ENCODE data around the gene BPIFB1.

The BPIFB1 gene

DNA sequence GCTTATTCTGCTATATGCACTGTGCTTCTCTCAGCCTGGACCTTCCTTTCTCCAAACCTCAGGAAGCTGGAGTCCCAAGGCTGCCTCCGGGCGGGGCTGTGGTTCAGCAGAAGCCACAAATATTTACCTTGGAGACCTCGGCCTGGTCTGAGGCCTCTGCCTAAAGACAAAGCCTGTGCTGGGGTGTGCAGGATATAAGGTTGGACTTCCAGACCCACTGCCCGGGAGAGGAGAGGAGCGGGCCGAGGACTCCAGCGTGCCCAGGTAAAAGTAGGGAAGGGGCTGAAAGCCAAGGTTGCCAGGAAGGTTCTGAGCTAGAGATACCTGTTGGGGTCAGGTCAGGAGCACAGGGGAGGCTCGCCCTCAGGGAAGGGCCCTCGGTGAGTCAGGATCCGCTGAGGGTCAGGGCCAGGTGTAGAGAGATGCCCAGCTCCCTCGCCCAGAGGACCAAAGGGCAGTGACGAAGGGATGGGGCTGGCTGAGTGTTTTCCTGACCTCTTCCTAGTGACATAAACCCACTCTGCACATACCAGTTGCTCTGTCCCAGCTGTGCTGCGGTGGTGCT lies at the start of gene BPIFB1:
BPIFB1 (plus strand) TSS at position 224 of the 565 bp plus-strand sequence. CDS start 2,860 bp downstream, outside the sequence.
- no peak for DNase-seq

DNA sequence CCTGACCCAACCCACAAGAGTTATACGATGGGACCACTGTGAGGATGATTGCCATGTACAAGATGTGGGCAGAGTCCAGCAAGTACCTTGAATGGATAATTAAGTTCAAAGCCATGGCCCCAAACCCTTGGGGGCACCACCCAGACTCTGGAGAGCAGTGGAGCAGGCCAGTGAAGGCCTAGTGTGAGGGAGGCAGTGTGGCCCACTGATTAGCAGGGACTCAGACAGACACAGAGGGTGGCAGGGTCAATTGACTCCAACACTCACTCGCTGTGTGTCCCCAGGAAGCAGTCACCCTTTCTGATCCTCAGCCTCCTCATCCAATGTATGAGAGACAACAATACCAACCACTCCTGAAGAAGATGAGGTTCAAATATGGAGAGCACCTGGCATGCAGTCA lies 49.0 kb upstream of the BPIFB1 start:
- no peak for DNase-seq

GRCh38 chr20:33235696-33236095 lies 47.3 kb upstream of the BPIFB1 start, which contains the start of gene BPIFA1:
Gene BPIFA1, plus strand, starts transcription at chr20:33235996. Its CDS starts 1,716 bp downstream, at chr20:33237712.
- no peak for DNase-seq

DNA sequence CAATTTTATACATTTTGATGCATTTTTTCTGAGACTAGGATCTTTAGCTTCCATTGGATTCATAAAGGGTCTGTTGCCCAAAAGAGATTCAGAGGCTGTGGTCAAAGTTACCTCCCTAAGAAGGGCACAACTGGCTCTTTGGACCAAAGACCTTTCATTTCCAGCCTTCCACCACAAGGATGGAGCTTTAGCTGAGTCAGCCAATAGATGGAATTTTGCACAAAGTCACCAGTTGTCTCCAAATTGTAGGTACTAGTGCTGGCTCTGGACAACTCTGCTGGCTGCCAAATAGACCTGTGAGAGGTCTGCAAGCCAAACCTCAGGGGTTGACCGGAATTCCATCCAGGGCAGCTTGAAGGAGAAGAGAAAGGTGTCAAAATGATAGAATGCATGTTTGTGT lies 46.7 kb upstream of the BPIFB1 start:
- no peak for DNase-seq

GRCh38 chr20:33237989-33238388 lies 45.0 kb upstream of the BPIFB1 start:
- no peak for DNase-seq

DNA sequence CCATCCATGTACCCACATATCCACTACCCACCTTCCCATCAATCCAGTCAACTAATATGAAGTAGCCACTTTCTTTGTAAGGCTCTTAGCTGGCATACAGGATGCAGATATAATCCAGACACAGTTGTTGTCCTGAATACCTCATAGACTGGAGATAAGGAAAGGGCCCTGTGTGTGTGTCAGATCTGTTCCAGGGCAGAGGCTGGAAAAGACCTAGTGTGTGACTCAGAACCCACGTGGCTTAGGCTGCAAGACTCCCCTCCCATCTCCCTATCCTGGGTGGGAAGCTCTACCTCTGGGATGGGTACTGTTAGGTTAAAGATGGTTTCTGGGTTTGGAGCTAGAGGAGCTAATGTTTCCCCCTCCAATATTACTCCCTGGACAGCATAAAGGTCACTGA lies 43.6 kb upstream of the BPIFB1 start:
- no peak for DNase-seq

DNA sequence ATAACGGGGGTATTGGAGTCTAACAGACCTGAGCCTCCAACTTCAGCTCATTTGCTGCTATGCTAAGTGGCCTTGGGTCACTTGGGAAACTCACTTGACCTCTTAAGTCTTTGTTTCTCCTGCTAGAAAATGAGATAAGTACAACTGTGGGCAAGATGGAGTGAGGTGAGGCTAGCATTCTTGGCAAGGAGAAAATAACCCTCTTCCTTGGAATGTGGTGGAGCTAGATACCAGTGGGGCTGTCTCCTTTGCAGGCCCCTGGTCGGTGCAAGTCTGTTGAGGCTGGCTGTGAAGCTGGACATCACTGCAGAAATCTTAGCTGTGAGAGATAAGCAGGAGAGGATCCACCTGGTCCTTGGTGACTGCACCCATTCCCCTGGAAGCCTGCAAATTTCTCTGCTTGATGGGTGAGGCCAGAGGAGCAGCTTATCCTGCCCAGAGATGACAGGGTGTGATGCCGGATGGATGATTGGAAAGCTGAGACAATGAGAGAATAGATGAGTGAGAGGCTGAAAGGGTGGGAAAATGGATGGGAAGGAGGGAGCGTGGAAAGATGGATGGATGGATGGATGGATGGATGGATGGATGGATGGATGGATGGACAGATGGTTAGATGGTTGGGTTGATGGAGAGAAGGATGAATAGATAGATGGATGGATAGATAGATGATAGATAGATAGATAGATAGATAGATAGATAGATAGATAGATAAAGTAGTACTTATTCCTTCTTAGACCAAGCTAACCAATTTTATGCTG lies 42.9 kb upstream of the BPIFB1 start:
- no peak for DNase-seq

- DNase-seq, result no peak
Observed at GRCh38 chr20:33240923-33241322, 42.1 kb upstream of the BPIFB1 start.

DNA sequence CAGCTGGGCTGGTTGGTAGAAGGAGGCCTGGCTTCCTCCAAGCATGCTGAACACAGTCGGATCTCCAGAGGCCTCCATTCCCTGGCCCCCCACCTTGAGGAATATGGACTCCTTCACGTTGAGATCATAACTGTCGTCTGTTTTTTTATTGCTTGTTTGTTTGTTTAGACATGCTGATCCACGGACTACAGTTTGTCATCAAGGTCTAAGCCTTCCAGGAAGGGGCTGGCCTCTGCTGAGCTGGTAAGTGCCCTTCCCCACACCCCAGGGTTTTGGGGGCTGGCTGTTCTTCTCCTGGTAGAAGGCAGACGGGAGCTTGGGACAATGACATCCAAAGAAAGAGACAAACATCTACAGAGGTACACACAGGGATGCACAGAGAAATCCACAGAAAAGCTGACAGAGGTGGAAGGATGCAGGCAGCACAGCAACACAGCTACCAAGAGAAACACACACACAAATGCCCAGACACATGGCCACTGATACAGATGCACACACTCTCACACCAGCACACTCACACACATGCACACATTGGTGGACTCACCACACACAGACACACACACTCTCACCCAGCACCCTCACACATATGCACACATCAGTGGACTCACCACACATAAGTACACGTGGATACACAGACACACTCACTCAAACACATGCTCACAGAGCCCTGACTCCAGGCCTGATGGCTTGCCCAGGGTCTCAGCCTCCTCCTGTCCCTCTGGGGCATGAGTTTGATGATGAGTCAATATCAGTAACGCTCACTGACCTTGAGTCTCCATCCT lies 40.5 kb upstream of the BPIFB1 start:
- no peak for DNase-seq

GRCh38 chr20:33246077-33246476 lies 36.9 kb upstream of the BPIFB1 start:
- no peak for DNase-seq

DNA sequence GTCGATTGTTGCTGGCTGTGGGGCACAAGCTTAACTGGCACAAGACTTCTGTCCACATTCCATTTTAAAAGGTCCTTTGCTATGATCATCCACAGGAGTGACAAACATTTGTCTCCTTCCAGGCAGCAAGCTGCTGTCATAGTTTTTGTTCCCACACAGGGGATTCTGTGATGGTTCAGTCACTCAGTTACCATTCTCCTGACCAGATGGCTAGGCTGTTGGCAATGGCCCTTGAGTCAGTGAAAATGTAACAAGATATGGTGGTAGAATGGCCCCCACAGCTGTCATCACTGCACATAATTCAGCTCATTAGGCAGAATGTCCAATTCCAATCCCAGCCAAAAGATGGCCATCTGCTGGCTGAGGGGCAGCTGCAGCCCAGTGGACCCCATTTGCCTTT lies 33.6 kb upstream of the BPIFB1 start:
- no peak for DNase-seq

DNA sequence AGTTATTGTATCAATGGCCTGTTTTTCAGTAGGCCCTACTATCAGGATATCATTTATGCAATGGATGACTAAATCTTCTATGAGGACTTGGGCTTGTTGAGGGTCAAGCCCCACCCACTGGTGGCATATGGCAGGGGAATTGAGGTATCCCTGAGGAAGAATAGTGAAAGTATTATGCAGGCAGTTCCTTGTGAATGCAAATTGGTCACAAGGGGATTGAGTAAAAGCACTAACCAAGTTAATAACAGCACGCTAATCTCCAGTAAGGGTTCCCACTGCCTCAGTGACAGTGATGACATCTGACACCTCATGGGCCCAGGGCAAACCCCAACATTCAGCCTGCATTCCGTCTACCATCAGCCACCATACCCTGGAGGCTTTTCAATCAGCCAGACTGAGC lies 32.3 kb upstream of the BPIFB1 start:
- no peak for DNase-seq

GRCh38 chr20:33251496-33251895 lies 31.5 kb upstream of the BPIFB1 start:
- no peak for DNase-seq

- no peak for DNase-seq
Observed at GRCh38 chr20:33252460-33252859, 30.6 kb upstream of the BPIFB1 start.

DNA sequence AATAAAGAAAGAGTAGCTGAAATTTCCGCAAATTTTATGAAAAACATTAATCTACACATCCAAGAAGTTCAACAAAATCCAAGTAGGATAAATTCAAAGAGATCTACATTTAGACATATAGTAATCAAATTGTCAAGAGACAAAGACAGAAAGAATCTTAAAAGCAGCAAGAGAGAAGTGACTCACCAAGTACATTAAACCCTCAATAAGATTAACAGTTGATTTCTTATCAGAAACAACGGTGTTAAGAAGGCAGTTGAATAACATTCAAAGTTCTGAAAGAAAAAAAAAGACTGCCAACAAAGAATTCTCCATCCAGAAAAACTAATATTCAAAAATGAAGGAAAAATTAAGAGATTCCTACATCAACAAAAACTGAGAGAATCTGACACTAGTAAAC lies 28.0 kb upstream of the BPIFB1 start:
- no peak for DNase-seq

- no peak for DNase-seq
Observed at GRCh38 chr20:33257237-33257636, 25.8 kb upstream of the BPIFB1 start.

GRCh38 chr20:33259371-33259770 lies 23.6 kb upstream of the BPIFB1 start:
- DNase-seq, result no peak

- DNase-seq, result no peak
Observed at GRCh38 chr20:33261465-33261864, 21.5 kb upstream of the BPIFB1 start.

DNA sequence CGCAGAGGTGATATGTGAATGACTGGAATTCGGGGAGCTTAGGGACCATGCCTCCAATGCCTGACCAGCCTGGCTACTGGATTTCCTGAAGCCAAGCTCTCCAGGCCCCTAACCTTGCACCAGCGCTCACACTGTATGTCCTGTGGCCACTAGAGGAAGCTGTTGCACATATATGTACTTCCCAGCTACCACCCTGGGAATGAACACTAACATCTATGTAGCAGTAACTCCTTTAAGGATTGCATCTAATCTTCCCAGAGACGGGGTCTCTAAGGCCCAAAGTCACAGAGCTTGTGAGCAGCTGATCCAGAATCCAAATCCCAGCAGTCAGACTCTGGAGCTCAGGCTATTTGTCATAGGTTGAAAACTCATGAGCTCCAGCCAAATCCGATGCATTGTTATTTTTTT lies 20.4 kb upstream of the BPIFB1 start:
- DNase-seq, result peak; percentile 79 to 84

- DNase-seq, result no peak
Observed at GRCh38 chr20:33263784-33264183, 19.2 kb upstream of the BPIFB1 start.

GRCh38 chr20:33267701-33268100 lies 15.3 kb upstream of the BPIFB1 start:
- no peak for DNase-seq

- no peak for DNase-seq
Observed at GRCh38 chr20:33272155-33272873, 10.7 kb upstream of the BPIFB1 start.
